Transverse colon (tissue), 4 donors: ENCODE data around the gene NR1D2. TPM values are rescaled to one million over a fixed set of nuclear protein-coding genes. Genes with fewer than 3 reads are reported as not detected.
"Not testable (repeated sequence)": the region's sequence is repeated elsewhere in the genome, so short reads cannot be mapped to it uniquely, and the experiment has no call there.

Experiments used
- DNase-seq: peaks from one replicate; pipeline ENCODE4 v3.0.0-alpha.2; 2019
- H3K27ac ChIP-seq, 4 donors: fragments of 200-600 bp; sonication (generic); 2 replicates each; pipeline ENCODE4 v1.5.1; 2016 to 2018; ENCODE audit warnings: inconsistent platforms in 4 of 4
- H3K27me3 ChIP-seq: fragments of 200-600 bp; sonication (generic); 2 replicates; pipeline ENCODE4 v1.5.1; 2017; ENCODE audit warnings: inconsistent platforms
- H3K36me3 ChIP-seq, 4 donors: fragments of 200-600 bp; sonication (generic); 2 replicates each; pipeline ENCODE4 v1.5.1; 2017 to 2019; ENCODE audit warnings: inconsistent platforms in 4 of 4
- H3K4me1 ChIP-seq, 4 donors: fragments of 200-600 bp; sonication (generic); 2 replicates each; pipeline ENCODE4 v1.5.1; 2017 to 2020; ENCODE audit warnings: inconsistent platforms in 4 of 4
- H3K4me3 ChIP-seq, 4 donors: fragments of 200-600 bp; sonication (generic); 1 replicate in 1 of 4; 2 replicates in 3 of 4; pipeline versions ENCODE4 v1.5.1 to v1.6.1; 2017 to 2019; ENCODE audit warnings: inconsistent platforms in 4 of 4
- H3K9me3 ChIP-seq, 2 donors: fragments of 200-600 bp; sonication (generic); 2 replicates each; pipeline ENCODE4 v1.5.1; 2017 to 2019; ENCODE audit warnings: inconsistent platforms in 2 of 2
- CTCF ChIP-seq, 5 experiments: fragments of 200-600 bp in 3 of 5; fragments of 450-650 bp in 2 of 5; sonication (generic) in 3 of 5; IDR thresholded peaks; 1 replicate in 2 of 5; 2 replicates in 3 of 5; pipeline ENCODE4 v1.5.1; 2016 to 2017; ENCODE audit warnings: antibody characterized with exemption in 5 of 5, inconsistent platforms in 3 of 5, mild to moderate bottlenecking in 2 of 5, moderate library complexity in 1 of 5
- EP300 ChIP-seq: sonication (generic); formaldehyde crosslinking; IDR thresholded peaks from one replicate; pipeline ENCODE4 v1.6.1; 2017; ENCODE audit warnings: antibody characterized with exemption, low read depth
- POLR2A ChIP-seq: fragments of 450-650 bp; IDR thresholded peaks from one replicate; pipeline ENCODE4 v1.6.1; 2016; ENCODE audit warnings: antibody characterized with exemption, mild to moderate bottlenecking, moderate library complexity
- POLR2AphosphoS5 ChIP-seq, 3 donors: sonication (generic); formaldehyde crosslinking; IDR thresholded peaks; one replicate each; pipeline ENCODE4 v1.6.1; 2016; ENCODE audit warnings: antibody characterized with exemption in 3 of 3
- WGBS, 2 donors: methylation state at CpG; one replicate each; pipeline ENCODE4 v1.1.5; 2018; ENCODE audit warnings: low coverage in 1 of 2; 5-methylcytosine and 5-hydroxymethylcytosine counted together
- in situ Hi-C, 4 donors: fragments of 200-750 bp; cut with MboI; loops; one replicate each; pipeline versions ENCODE4 v1.15.0 to v1.15.1; 2017; ENCODE audit warnings: low sequenced_read_pairs in 3 of 4, low pct_ligation_motif_present in 1 of 4, low pct_unique_long_range_greater_than_20kb in 1 of 4
- intact Hi-C: fragments of 100-400 bp; cut with DNase I; formaldehyde crosslinking; loops from one replicate; pipeline ENCODE4 v1.15.1; 2023; ENCODE audit warnings: low total_unique reads
- total RNA-seq, 4 donors: library from RNA; depleted of rRNA; stranded (reverse); fragments of >200 nt; gene quantifications; one replicate each; pipeline ENCODE4 v1.1.0, GENCODE V29; 2016

NR1D2 gene
- total RNA-seq, 4 donors from 2014 or later: 21.9 to 34.8 (median 26.9) TPM

DNA sequence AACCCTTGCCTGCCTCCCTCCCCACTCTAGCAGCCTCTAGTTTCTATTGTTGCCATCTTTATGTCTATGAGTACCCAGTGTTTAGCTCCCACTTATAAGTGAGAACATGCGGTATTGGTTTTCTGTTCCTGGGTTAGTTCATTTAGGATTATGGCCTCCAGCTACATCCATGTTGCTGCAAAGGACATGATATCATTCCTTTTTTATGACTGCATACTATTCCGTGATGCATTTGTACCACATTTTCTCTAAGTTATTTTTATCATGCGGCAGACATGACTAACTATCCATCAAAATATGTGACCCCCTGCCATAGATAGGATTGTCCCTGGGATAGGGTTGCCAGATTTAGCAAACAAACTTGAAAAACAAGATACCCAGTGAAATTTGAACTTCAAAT lies 58.4 kb downstream of the NR1D2 start:
- TF ChIP-seq EP300: no peak
- no peak for TF ChIP-seq POLR2AphosphoS5 (IDR thresholded peaks at IDR 0.05)
- TF ChIP-seq POLR2A: no peak
- TF ChIP-seq CTCF (IDR thresholded peaks at IDR 0.05): no peak
- WGBS, 2 donors: 95 to 100% methylated on average over 3 of the region's 3 CpGs
- Histone ChIP-seq H3K36me3 (no peaks in the 10 kb centered on the region), H3K27me3 (no peaks in the 10 kb centered on the region), H3K4me1 (peaks cover 0 to 5% (median 0%) of the 10 kb centered on the region in 4 donors), H3K9me3 (no peaks in the 10 kb centered on the region), H3K27ac (no peak overlapping the region), H3K4me3 (no peak overlapping the region)
- no peak for DNase-seq
- in situ Hi-C loops (loop anchor here in 3 of 4 donors (10.0 to 25.0 kb wide), 3 partner anchors 231 to 681 kb away; no protein-coding TSS in a partner anchor), intact Hi-C loops (loop anchor here (5.0 kb wide), 1 partner anchor 234 kb away; no protein-coding TSS in a partner anchor)

- 60 to 80% methylated on average over 1 to 4 of the region's 4 CpGs for WGBS, 2 donors
- no peak for DNase-seq
- no peak for TF ChIP-seq EP300
- TF ChIP-seq POLR2A: no peak
- TF ChIP-seq POLR2AphosphoS5 (IDR thresholded peaks at IDR 0.05): no peak
- no peak for TF ChIP-seq CTCF (IDR thresholded peaks at IDR 0.05)
- H3K4me1 ChIP-seq: peaks cover 0 to 1% (median 0%) of the 10 kb centered on the region in 4 donors
- H3K36me3 ChIP-seq: no peaks in the 10 kb centered on the region
- intact Hi-C loops (loop anchor here (5.0 kb wide), 1 partner anchor 233 kb away; no protein-coding TSS in a partner anchor), in situ Hi-C loops (loop anchor here in 3 of 4 donors (10.0 to 25.0 kb wide), 3 partner anchors 230 to 680 kb away; no protein-coding TSS in a partner anchor)
- H3K9me3 ChIP-seq: no peaks in the 10 kb centered on the region
- no peaks in the 10 kb centered on the region for H3K27me3 ChIP-seq
- H3K27ac ChIP-seq: no peak overlapping the region
- H3K4me3 ChIP-seq: no peak overlapping the region
These were observed 59.3 kb downstream of the NR1D2 start for GRCh38 chr3:24004171-24004938.

- intact Hi-C loops (no loop called here), in situ Hi-C loops (loop anchor here in 3 of 4 donors (10.0 to 25.0 kb wide), 3 partner anchors 229 to 679 kb away; no protein-coding TSS in a partner anchor)
- 87 to 88% methylated on average over 8 of the region's 8 CpGs for WGBS, 2 donors
- Histone ChIP-seq H3K27ac (no peak overlapping the region), H3K9me3 (no peaks in the 10 kb centered on the region), H3K4me3 (no peak overlapping the region), H3K4me1 (no peaks in the 10 kb centered on the region), H3K36me3 (no peaks in the 10 kb centered on the region), H3K27me3 (no peaks in the 10 kb centered on the region)
- no peak for DNase-seq
- TF ChIP-seq POLR2AphosphoS5 (IDR thresholded peaks at IDR 0.05) (no peak), POLR2A (no peak), CTCF (IDR thresholded peaks at IDR 0.05) (no peak), EP300 (no peak)
These were observed 60.6 kb downstream of the NR1D2 start for GRCh38 chr3:24005669-24006068.

DNA sequence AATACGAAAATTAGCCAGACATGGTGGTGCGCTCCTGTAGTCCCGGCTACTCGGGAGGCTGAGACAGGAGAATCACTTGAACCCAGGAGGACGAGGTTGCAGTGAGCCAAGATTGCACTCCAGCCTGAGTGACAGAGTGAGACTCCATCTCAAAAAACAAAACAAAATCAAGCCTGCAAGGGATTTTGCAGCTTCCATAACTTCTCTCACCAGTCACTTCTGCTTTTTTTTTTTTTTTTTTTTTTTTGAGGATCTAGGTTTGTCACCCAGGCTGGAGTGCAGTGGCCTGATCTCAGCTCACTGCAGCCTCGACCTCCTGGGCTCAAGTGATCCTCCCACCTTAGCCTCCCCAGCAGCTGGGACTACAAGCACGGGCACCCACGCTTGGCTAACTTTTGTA lies 65.7 kb downstream of the NR1D2 start:
- H3K27me3 ChIP-seq, H3K36me3 ChIP-seq, DNase-seq, H3K9me3 ChIP-seq, H3K27ac ChIP-seq, H3K4me3 ChIP-seq, intact Hi-C loops, H3K4me1 ChIP-seq: not testable (repeated sequence)
- in situ Hi-C loops: loop anchor here in 1 of 4 donors (25.0 kb wide), 1 partner anchor 226 kb away; no protein-coding TSS in a partner anchor
- WGBS, 2 donors: 90% methylated on average over 8 of the region's 8 CpGs; no CpG with 5 or more reads in 1 of the 2 donors
